Prostate gland (tissue), 2 donors: ENCODE measurements around the gene TMPO.

Source experiments
- POLR2A ChIP-seq: fragments of 450-650 bp; IDR thresholded peaks from one replicate; pipeline ENCODE4 v1.6.1; 2016; ENCODE audit warnings: antibody characterized with exemption, mild to moderate bottlenecking
- POLR2AphosphoS5 ChIP-seq: sonication (generic); formaldehyde crosslinking; IDR thresholded peaks from one replicate; pipeline ENCODE4 v1.6.1; 2017; ENCODE audit warnings: antibody characterized with exemption
- TF ChIP-seq, protein P1 (sequence below), 4 experiments: fragments of 200-600 bp in 2 of 4; fragments of 450-650 bp in 2 of 4; sonication (generic) in 2 of 4; IDR thresholded peaks; 1 replicate in 3 of 4; 2 replicates in 1 of 4; pipeline ENCODE4 v1.5.1; 2016 to 2019; ENCODE audit warnings: antibody characterized with exemption in 4 of 4, mild to moderate bottlenecking in 2 of 4, moderate library complexity in 2 of 4

- TF ChIP-seq POLR2A (no peak), POLR2AphosphoS5 (no peak)
- TF ChIP-seq, protein P1, sequence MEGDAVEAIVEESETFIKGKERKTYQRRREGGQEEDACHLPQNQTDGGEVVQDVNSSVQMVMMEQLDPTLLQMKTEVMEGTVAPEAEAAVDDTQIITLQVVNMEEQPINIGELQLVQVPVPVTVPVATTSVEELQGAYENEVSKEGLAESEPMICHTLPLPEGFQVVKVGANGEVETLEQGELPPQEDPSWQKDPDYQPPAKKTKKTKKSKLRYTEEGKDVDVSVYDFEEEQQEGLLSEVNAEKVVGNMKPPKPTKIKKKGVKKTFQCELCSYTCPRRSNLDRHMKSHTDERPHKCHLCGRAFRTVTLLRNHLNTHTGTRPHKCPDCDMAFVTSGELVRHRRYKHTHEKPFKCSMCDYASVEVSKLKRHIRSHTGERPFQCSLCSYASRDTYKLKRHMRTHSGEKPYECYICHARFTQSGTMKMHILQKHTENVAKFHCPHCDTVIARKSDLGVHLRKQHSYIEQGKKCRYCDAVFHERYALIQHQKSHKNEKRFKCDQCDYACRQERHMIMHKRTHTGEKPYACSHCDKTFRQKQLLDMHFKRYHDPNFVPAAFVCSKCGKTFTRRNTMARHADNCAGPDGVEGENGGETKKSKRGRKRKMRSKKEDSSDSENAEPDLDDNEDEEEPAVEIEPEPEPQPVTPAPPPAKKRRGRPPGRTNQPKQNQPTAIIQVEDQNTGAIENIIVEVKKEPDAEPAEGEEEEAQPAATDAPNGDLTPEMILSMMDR (IDR thresholded peaks at IDR 0.05), result no peak
Observed at GRCh38 chr12:98513379-98514322, 1.7 kb upstream of the TMPO start.
